Nephron progenitor cell (in vitro differentiated cells): Measurements from ENCODE around the gene UTS2.

Experiments
- DNase-seq: peaks from one replicate; pipeline ENCODE4 v3.0.0; 2021
- H3K27ac Mint-ChIP-seq: 2 replicates; pipeline ENCODE4 v1.8.0; 2021; ENCODE audit warnings: mild to moderate bottlenecking, moderate library complexity, mixed read lengths
- H3K27me3 Mint-ChIP-seq: 2 replicates; pipeline ENCODE4 v1.8.0; 2021; ENCODE audit warnings: mild to moderate bottlenecking, low read depth, mixed read lengths; ENCODE audit not compliant: poor library complexity
- H3K36me3 Mint-ChIP-seq: 2 replicates; pipeline ENCODE4 v1.8.0; 2021; ENCODE audit warnings: low read depth, mixed read lengths
- H3K4me1 Mint-ChIP-seq: 2 replicates; pipeline ENCODE4 v1.8.0; 2021; ENCODE audit warnings: mixed read lengths
- H3K4me3 Mint-ChIP-seq: 2 replicates; pipeline ENCODE4 v1.8.0; 2021; ENCODE audit warnings: mild to moderate bottlenecking, moderate library complexity, mixed read lengths
- H3K9me3 Mint-ChIP-seq: 2 replicates; pipeline ENCODE4 v1.8.0; 2021; ENCODE audit warnings: mild to moderate bottlenecking, moderate library complexity, mixed read lengths
- TF ChIP-seq, protein P1 (sequence below): fragments of 200-600 bp; sonication (generic); IDR thresholded peaks from 2 replicates; pipeline ENCODE4 v1.5.0; 2021; ENCODE audit warnings: antibody characterized with exemption

Gene UTS2

DNA sequence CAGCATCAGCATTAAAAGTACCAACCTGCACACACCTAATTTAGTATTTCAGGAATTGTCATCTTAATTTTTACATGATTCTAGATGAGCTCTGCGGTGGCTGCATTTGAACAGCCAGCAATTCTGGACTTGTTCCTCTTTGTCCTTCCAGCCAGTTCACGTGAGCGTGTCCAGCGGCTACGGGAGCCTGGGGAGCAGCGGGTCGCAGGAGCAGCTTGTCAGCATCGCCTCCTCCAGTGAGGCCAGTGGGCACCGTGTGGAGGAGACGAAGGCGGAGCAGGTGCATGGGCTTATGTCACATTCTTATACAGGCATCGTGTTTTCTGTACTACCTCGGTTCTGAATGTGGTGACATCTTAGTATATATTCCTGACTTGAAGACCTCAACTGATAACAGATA is 43.1 kb downstream of the UTS2 start:
- Mint-ChIP-seq H3K36me3 (peaks cover 35% of the 10 kb centered on the region), H3K27me3 (peaks cover 2% of the 10 kb centered on the region), H3K9me3 (peaks cover 19% of the 10 kb centered on the region), H3K4me3 (no peak overlapping the region), H3K27ac (no peak overlapping the region), H3K4me1 (no peaks in the 10 kb centered on the region)
- DNase-seq = no peak
- TF ChIP-seq, protein P1, sequence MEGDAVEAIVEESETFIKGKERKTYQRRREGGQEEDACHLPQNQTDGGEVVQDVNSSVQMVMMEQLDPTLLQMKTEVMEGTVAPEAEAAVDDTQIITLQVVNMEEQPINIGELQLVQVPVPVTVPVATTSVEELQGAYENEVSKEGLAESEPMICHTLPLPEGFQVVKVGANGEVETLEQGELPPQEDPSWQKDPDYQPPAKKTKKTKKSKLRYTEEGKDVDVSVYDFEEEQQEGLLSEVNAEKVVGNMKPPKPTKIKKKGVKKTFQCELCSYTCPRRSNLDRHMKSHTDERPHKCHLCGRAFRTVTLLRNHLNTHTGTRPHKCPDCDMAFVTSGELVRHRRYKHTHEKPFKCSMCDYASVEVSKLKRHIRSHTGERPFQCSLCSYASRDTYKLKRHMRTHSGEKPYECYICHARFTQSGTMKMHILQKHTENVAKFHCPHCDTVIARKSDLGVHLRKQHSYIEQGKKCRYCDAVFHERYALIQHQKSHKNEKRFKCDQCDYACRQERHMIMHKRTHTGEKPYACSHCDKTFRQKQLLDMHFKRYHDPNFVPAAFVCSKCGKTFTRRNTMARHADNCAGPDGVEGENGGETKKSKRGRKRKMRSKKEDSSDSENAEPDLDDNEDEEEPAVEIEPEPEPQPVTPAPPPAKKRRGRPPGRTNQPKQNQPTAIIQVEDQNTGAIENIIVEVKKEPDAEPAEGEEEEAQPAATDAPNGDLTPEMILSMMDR = no peak

DNA sequence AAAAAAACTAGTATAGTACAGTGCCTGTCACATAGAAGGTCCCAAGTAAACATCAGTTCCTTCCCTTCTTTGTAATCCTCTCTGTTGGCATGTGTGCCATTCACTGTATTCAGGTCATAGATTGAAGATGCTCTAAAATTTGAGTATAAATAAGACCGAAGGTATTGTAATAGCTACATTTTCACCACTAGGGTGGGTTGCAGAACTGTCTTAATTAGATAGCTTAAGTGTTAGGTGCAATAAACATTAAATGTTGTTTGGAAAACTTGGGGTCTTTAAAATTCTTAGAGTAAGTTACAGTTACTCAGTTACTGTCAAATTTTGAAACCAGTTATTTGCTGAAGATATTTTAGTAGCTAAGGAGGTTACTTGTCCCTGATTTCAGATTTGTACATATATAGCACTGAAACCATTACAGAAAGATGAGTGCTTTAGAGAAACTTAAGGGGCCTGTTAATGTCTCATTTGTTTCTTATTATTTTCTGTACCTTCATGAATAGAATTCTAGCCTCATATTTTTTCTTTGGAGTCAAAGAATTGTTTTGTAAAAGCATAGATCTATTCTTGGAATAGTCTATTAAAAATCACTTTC is 44.5 kb downstream of the UTS2 start:
- Mint-ChIP-seq H3K27ac (no peak overlapping the region), H3K4me3 (no peak overlapping the region), H3K36me3 (peaks cover 24% of the 10 kb centered on the region), H3K27me3 (peaks cover 3% of the 10 kb centered on the region), H3K4me1 (no peaks in the 10 kb centered on the region), H3K9me3 (peaks cover 8% of the 10 kb centered on the region)
- no peak for DNase-seq
- TF ChIP-seq, protein P1 = peak; percentile 61

DNA sequence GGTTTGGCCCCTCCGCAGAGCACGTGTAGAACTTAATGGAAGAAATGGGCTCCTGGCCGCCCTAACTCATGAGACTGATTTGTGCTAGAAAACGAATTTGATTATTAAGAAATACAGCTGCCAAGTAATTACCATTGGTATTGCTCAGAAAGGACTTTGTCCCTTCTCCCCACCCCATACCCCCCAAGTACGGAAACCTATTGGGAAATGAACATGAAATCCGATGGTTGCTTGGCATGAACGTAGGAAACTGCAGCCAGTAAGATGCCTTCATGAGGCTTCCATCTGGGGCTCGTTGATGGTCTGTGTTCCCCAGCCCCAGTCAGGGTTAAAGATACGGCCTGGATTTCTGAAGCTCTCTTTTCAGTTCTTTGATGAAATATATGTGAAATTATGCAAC is 47.4 kb downstream of the UTS2 start:
- Mint-ChIP-seq H3K9me3 (no peaks in the 10 kb centered on the region), H3K4me3 (no peak overlapping the region), H3K27ac (no peak overlapping the region), H3K4me1 (no peaks in the 10 kb centered on the region), H3K36me3 (peaks cover 5% of the 10 kb centered on the region), H3K27me3 (peaks cover 3% of the 10 kb centered on the region)
- TF ChIP-seq, protein P1 = no peak
- no peak for DNase-seq
